HG02571 (cell line): Measurements from ENCODE around the gene HCFC1R1.
"Not testable (repeated sequence)": the region's sequence is repeated elsewhere in the genome, so short reads cannot be mapped to it uniquely, and the experiment has no call there.

Source experiments
- ATAC-seq: cut with Tn5 transposase; IDR thresholded peaks from one replicate; pipeline ENCODE4 v1.9.1; 2021; ENCODE audit warnings: mild to moderate bottlenecking, moderate library complexity; ENCODE audit not compliant: unreplicated experiment

HCFC1R1 gene

DNA sequence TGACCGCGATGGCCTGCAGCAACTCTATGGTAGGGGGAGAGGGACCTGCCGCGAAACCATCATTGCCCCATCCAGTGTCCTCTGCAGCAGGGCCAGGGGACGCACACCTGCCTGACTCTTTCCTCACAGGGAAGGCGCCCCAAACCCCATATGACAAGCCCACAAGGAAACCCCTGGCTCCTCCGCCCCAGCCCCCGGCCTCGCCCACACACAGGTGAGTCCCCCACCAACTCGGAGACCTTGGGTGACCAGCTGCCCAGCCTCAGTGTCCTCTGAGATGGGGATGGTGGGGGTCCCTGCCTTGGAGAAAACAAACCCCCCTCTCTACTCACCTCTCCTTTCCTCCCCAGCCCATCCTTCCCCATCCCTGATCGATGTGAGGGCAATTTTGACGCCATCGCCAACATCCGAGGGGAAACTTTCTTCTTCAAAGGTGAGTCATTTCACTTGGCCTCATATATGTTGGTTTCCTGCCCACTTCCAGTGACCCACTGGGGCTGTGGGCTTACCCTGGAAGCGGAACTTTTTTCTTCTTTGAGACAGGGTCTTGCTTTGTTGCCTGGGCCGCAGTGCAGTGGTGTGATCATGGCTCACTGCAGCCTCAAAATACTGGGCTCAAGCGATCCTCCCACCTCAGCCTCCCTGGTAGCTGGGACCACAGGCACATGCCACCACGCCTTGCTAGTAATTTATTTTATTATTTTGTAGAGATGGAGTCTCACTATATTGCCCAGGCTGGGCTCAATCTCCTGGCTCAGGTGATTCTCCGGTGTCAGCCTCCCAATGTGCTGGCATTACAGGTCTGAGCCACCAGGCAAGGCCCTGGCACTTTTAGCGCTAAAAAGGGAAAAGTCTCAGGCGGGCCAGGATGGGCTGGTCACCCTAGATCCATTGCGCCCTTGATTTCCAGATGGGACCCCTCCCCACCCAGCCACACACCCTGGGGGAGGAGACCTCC, 33.7 kb upstream of the HCFC1R1 start:
- ATAC-seq: no peak

DNA sequence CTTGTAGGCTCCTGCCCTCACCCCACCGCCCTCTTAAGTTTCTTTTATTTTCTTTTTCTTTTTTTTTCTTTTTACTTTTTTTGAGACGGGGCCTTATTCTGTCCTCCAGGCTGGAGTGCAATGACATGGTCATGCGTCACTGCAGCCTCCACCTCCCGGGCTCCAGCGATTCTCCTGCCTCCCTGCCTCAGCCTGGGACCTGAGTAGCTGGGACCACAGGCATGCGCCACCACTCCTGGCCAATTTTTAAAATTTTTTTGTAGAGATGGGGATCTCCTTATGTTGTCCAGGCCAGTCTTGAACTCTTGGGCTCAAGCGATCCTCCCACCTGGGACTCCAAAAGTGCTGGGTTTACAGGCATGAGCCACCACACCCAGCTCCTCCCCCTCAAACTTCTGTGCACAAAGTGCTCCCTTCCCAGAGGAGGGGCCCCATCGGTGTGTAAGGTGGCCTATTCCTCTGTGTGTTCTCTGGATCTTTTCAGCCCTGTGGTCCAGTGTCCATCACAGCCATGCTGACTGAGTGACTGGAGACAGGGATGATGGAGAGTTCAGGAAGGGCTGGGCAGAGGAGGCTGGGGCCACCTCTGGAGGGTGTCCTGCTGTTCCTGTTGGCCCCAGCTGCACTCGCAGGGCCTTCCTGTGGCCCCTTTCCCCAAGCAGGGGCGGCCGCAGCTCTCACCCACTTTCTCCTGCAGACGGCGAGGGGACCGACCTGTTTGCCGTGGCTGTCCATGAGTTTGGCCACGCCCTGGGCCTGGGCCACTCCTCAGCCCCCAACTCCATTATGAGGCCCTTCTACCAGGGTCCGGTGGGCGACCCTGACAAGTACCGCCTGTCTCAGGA, 32.8 kb upstream of the HCFC1R1 start:
- ATAC-seq: no peak

DNA sequence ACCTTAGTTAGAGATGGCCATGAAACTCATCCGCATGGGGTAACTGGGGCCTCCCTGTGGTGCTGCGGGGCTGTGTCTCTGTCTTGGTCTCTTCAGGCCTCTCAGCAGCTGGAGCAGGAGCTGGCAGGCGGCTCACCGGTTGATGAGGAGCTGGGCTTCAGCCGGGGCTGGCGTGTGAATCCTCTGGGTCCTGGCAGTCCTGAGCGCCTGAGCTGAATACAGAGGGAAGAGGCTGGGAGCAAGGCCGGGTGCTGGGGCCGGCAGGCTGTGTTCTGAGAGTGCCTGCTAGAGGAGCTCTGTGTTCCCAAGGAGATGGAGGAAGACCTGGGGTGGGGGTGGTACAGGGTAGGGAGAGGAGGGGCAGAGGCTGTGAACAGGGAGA, 32.0 kb upstream of the HCFC1R1 start:
- ATAC-seq: not testable (repeated sequence)

DNA sequence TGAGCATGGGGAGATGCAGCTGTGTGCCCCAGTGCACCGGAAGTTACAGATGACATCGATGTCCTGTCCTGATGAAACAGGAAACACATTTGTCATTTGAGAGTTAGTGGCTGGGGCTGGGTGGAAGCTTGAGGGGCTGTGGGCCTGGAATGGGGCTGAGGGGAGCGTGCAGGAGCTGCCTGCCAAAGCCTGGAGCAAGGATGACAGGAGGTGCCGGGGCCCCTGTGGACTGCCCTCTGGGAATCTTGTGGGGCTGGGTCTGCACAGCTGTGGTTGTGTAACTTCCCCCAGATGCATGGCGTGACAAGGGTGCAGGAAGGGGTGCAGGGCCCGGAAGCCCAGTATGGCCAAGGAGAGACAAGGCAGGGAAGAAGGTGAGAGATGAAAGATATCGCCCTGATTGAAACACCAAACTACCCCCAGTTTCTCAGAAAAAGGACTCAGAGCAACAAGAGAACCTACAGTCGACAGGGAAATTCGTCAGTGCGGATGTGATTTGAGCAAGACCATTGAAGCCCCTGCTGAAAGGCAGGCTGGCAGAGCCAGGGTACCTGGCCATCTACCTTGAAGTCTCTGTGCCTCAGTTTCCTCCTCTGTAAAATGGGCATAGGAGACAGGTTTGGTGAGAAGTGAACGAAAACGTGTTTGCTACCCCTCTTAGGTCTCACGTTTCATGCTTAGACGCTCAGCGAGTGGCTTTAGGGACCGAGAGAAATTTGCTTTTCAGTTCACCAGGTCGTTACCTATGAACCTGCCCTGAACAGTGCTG, 31.4 kb upstream of the HCFC1R1 start:
- no peak for ATAC-seq

- ATAC-seq: not testable (repeated sequence)
Observed at GRCh38 chr16:3053330-3053710, 29.6 kb upstream of the HCFC1R1 start.

DNA sequence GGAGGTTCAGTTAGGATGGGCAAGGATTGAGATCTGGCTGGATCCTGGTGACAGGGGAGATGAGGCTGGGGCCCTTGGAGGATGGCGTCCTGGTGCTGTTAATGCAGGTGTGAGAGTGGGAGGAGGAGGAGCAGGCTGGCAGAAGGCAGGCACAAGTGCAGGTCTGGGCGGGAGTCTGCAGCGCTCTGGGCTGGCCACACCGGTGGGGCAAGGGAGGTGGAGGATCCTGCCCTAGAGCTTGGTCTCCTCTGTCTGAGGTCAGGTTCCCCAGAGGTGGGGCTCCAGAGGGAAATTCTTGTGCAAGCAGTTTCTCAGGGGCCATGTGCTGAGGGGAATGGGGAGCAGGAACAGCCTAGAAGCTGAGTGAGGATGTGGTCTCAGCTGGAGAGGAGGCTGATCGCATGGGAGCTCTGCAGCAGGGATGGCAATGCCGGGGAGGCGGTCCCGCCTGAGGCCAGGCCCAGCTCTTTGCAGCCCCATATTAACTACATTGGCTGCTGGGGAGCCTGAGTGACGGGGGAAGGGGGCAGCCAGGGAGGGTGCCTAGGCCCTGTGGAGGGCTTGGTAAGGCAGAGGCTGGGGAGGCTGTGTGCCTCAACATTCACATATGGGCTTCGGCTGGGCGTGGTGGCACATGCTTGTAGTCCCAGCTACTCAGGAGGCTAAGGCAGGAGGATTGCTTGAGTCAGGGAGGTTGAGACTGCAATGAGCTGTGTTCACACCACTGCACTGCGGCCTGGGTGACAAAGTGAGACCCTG, 29.0 kb upstream of the HCFC1R1 start:
- ATAC-seq: not testable (repeated sequence)

DNA sequence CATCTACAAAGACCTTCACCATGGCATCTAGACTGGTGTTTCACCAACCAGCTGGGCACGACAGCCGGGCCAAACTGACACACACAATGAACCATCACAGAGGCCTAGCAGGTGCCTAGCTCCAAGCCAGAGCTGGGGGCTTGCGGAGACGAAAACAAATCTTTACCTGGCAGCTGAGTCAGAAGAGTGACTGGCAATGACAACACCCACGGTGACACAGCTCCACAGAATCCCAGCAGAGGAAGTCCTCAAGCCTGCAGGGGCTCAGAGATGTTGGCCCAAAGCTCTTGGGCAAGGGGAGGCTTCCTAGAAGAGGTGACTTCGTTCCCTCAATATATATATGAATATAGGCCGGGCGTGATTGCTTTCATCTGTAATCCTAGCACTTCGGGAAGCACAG, 27.8 kb upstream of the HCFC1R1 start:
- ATAC-seq: no peak

GRCh38 chr16:3051009-3051408, 27.3 kb upstream of the HCFC1R1 start:
- ATAC-seq: no peak

DNA sequence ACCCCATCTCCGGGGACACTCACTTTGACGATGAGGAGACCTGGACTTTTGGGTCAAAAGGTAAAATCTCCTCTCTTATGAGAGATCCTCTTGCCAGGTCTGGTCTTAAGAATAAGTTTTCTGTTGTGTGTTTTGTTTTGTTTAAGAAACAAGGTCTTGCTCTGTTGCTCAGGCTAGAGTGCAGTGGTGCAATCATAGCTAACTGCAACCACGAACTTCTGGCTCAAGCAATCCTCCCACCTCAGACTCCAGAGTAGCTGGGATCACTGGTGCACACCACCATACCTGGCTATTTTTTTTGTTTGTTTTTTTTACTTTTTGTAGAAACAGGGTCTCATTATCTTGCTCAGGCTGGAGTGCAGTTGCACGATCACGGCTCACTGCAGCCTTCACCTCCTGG, 26.7 kb upstream of the HCFC1R1 start:
- ATAC-seq: no peak

GRCh38 chr16:3049921-3050481, 26.3 kb upstream of the HCFC1R1 start:
- no peak for ATAC-seq

- ATAC-seq: no peak
Observed at GRCh38 chr16:3047387-3047720, 23.6 kb upstream of the HCFC1R1 start.

GRCh38 chr16:3046641-3047386, 23.1 kb upstream of the HCFC1R1 start:
- no peak for ATAC-seq

- ATAC-seq: no peak
Observed at GRCh38 chr16:3045758-3046640, 22.3 kb upstream of the HCFC1R1 start, which contains the start of gene MMP25. Gene MMP25, plus strand, starts transcription at chr16:3046561. Its CDS starts 357 bp downstream, at chr16:3046918.

GRCh38 chr16:3044708-3045107, 21.0 kb upstream of the HCFC1R1 start:
- no peak for ATAC-seq

GRCh38 chr16:3042376-3042775, 18.6 kb upstream of the HCFC1R1 start:
- ATAC-seq: no peak

DNA sequence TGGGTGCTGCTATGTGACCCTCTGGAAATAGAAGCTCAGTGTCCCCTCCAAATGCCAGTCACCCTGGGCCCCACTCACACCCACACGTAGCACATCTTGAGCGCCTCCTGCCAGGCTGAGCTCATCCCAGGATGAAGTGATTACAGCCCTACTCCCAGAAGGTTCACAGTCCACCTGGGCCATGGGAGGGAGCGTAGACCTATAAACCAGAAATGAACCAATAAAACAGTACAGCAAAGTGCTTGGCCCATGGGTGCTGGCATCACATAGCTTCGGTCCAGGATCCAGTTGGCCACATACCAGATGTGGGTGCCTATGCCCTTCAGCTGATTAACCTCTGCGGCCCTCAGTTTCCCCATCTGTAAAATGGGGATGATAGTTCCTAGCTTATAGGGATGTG, 15.2 kb upstream of the HCFC1R1 start:
- ATAC-seq: no peak

GRCh38 chr16:3038256-3038655, 14.5 kb upstream of the HCFC1R1 start:
- ATAC-seq: no peak

DNA sequence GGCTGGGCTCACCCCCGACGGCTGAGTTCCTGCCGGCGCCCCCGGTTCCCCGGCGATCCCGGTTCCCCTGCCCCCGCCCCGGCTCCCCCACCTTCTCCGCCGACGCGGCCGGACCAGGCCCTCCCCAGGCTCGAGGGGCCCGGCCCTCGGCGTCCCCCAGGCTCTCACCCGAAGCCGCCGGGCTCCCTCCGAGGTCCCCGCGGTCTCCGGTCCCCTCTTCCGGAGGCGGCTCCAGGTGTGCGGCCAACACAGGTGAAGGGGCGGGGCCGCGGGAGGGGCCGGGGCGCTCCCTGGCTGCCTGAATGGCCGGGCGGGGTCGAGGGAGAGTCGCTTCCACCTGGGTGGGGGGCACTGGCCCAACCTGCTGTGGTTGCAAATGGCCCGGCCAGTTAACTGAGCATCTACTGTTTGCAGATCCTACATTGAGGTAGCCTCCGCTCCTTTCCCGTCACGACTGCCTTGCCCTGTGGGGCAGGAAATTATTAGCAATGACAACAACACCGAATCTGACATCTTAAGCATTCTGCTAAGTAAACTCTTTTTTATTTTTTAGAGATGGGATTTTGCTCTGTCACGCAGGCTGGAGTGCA, 13.1 kb upstream of the HCFC1R1 start, which contains the start of gene BICDL2:
BICDL2 (minus strand) TSS at position 219 of the 590 bp plus-strand sequence. CDS start 1,448 bp downstream, outside the sequence.
- no peak for ATAC-seq
